ENCODE data around the gene HS1BP3.

HS1BP3 gene

GRCh38 chr2:20570249-20570648 is 80.6 kb downstream of the HS1BP3 start:
- no peak for DNase-seq (ENCODE audit: low read depth)

GRCh38 chr2:20569464-20570223 is 81.3 kb downstream of the HS1BP3 start:
- DNase-seq (ENCODE audit: low read depth): no peak

GRCh38 chr2:20568501-20569463 is 82.1 kb downstream of the HS1BP3 start:
- DNase-seq (ENCODE audit: low read depth): no peak

GRCh38 chr2:20567926-20568179 is 83.0 kb downstream of the HS1BP3 start:
- no peak for DNase-seq (ENCODE audit: low read depth)
